Activated T-cell treated with anti-CD3 and anti-CD28 coated beads, Interleukin-2, amount 50 U/mL, for 1 hour (primary cell): Measurements from ENCODE around the gene TOP3A.

Source experiments
- DNase-seq: peaks from one replicate; pipeline ENCODE4 v3.0.0-alpha.2; 2020

TOP3A gene

DNA sequence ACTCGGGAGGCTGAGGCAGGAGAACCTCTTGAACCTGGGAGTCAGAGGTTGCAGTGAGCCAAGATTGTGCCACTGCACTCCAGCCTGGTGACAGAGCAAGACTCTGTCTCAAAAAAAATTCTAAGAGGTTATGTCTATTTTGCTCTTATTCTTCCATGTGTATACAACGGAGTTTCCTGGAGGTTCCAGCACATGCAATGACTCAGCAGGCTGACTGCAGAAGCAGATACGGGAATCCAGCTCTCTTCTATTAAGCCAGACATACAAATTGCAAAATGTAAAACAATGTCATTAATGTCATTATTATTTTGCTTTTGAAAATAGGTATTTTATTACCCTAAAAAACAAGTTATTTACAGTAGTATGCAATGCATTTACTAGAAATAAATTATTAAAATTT lies 35.9 kb downstream of the TOP3A start:
- no peak for DNase-seq

DNA sequence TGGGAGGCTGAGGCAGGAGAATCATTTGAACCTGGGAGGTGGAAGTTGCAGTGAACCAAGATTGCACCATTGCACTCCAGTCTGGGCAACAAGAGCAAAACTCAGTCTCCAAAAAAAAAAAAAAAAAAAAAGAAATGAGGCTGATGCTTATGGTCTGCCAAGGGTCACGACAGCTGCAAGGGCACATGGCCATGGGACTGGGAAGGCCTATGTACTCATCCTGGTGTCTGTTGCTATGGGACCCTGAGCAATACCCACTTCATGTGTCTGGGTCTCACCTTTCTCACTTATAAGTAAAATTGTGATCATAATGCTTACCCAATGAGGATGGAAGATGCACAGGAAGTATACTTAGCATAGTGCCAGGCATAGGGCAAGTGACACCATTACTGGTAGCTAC lies 37.7 kb downstream of the TOP3A start:
- no peak for DNase-seq

DNA sequence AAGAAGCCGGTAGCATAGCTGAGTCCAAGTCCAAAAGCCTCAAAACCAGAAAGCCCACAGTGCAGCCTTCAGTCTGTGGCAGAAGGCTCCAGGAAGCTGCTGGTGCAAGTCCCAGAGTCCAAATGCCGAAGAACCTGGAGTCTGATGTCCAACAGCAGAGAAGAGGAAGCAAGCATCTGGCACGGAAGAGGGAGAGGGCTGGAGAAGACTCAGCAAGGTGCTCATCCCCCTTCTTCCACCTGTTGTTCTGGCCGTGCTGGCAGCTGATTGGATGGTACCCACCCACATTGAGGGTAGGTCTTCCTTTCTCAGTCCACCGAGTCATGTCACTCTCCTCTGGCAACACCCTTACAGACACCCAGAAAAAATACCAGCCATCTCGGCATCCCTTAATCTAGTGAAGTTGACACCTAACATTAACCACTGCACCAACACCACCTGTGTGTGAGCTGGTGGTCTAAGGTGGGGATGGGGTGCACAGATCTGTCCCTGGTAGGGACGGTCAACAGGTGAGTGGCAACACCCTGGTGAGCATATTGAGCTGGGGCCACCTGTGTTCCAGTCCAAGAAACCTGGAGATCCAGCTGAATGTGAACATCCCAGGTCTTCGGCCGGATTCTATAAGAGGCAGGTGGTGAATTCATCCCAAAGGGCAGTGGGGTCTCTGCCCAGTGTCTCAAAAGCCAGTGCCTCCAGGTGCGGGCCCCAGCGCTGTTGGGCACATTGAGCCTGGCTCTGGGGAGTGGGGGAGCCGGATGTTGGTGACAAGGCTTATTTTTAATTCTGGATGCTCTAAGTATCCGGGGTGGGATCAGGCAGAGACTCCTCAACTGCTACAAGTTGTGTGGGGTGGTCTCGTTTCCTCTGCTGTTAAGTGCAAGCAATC lies 44.5 kb downstream of the TOP3A start:
- DNase-seq = no peak

DNA sequence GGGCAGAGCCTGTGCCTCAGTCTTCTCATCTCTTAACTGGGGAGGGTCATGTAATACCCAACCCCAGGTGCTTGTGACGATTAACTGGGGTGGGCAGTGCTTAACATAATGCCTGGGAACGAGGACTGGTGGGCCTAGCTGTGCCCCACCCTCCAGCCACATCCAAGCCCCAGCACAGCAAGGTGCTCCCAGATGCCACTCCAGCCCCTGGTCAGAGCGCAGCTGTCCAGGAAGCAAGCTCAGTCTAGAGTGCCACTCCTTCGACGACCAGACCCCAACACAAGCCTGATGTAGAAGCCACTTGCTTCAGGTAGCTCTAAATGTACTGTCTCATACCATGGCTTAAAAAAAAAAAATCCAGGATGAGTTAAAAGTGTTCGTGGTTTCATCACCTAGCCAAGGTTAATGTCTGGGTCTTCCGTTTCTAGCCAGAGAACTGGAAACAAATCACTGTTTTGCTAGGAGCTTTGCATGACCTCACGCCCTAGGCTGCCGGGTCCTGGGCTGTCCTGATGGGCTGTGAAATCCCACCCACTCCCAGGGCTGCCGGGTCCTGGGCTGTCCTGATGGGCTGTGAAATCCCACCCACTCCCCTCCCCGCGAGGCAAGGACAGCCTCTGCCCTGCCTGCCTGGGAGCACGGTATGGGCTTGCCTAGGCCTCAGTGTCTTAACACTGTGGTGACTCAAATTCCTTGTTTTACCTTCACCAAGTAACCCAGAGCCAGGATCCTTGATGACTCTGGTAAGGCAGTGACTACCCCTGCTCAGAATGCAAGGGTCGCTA lies 46.7 kb downstream of the TOP3A start:
- DNase-seq = no peak

DNA sequence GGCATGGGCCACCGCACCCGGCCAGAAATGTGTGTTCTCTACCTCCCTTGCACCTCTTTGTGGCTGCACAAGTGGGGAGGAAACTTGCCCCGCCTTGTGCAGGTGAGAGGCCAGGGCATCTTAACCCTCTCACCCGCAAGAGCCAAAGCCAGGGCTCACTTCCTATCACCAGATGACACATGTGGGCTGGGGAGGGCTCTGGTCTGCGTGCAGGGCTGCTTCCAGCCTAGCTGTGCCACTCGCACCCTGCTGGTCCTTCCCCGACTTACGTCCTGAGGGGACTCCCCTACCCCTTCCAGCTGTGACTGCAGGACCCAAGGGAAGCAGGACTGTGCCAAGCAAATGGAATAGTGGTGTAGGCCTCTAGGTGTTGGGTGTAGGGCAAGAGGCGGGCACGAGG lies 47.4 kb downstream of the TOP3A start:
- no peak for DNase-seq

DNA sequence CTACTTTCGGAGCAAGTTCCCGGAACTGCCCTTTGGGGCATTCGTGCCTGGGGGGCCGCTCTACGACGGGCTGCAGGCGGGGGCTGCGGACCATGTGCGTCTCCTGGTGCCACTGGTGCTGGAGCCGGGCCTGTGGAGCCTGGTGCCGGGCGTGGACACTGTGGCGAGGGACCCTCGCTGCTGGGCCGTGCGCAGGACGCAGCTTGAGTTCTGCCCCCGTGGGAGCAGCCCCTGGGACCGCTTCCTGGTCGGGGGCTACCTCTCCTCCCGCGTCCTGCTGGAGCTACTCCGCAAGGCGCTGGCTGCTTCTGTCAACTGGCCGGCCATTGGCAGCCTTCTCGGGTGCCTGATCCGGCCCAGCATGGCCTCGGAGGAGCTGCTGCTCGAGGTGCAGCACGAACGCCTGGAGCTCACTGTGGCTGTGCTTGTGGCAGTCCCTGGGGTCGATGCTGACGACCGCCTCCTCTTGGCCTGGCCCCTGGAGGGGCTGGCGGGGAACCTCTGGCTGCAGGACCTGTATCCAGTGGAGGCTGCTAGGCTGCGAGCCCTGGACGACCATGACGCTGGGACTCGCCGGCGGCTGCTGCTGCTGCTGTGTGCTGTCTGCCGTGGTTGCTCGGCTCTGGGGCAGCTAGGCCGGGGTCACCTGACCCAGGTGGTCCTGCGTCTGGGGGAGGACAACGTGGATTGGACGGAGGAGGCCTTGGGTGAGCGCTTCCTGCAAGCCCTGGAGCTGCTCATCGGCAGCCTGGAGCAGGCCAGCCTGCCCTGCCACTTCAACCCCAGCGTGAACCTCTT lies 50.7 kb downstream of the TOP3A start:
- no peak for DNase-seq

DNA sequence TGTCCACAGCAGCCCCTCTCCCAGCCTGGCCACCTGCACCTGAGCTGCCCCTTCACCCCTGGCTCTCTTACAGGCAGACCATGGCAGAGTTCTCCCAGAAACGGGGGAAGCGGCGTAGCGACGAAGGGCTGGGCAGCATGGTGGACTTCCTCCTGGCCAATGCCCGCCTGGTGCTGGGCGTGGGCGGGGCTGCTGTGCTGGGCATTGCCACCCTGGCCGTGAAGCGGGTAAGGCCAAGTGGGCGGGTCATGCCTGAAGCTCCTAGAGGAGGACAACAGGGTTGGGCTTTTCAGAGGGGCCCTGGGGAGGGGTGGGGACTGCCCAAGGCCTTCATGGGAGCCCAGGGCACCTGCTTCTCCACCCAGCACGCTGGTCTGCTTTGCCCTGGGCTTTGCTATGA lies 52.2 kb downstream of the TOP3A start:
- DNase-seq = no peak

DNA sequence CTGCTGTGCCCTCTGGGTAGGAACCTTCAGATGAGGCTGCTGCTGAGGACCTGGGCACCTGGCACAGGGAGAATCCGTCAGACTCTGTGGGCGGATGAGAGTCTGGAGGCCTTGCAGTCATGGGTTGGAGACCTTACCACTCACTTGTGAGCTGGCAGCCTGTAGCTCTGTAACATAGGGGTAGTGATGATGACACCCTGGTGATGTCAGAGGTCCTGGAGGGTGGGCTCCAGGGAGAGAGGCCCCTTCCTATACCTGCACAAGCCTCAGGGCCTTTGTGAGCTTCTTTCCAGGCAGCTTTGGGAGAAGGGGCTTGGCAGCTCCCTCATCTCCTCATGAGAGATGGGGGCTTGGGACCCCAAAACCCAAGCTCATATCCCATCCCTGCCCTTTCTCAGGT lies 52.7 kb downstream of the TOP3A start:
- no peak for DNase-seq

DNA sequence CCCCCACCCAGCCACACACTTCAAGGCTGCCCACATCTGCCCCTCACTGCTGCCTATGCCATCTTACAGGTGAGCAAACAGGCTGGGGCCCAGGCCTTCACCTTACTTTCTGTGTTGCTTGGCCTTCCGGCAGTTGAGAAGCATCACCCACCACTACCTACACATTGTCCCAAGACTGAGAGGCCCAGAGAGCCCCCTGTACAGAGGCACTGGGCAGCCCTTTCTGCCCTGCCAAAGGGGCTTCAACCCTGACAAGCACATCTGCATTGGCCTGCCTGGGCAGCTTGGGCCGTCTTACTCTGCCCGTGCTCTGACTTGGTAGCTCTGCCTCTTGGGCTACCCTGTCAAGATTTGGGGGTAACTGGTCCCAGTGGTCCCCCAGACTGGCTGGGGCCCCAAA lies 53.1 kb downstream of the TOP3A start:
- no peak for DNase-seq

DNA sequence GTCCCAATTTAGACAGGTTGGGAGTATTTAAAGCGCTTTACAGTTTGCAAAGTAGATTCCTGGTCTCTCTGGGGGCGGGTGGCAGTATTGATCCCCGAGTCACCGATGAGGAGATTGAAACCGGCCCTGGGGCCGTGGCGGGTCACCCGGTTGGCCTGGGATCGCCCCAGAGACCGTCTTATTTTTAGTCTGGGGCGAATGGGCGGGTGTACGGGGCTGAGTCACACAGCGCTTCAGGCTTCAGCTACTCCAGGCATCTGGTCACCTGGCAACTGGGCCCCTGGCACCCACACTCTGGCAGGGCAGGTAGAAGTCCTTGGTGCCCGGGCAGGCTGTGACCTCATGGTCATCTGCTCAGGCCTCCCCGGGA lies 53.7 kb downstream of the TOP3A start:
- DNase-seq = no peak

DNA sequence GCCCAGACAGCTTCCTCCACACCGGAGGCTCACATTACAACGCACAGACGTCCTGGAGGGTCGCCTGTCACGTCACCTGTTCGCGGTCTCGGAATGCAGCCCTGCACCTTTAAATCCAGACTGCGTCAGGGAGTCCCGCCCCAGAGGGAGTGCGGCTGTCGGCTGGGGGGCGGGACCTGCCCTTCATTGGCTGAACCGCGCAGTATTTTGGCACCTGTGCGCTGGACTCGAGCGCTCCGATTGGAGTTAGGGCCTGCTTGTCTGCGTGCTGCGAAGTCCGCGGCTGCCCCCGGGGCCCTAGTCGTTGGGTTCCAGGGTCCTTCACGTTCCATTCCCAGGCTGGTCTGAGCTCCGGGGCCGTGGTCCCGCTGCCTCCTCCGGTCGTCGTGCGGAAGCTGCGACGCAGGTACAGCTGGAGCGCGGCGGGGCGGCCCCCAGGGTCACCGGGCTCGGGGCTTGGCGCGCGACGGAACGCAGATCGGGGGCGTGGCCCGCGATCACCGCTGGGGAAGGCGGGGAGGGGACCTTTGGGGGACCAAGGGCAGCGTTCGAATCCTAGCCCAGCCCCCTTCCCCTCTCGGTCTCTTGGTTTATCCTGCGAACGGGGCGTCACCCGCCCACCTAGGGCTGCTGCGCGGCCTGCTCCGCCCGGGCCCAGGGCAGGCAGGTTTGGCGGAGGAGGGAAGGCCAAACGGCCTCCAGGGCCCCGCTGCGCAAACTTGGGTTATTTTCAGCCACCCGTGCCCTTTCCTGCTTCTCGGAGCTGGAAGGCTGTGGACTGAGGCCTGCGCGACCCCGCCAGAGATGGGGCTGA lies 54.3 kb downstream of the TOP3A start, which contains the start of gene MIEF2:
MIEF2 (plus strand) TSS at position 331 of the 814 bp plus-strand sequence. CDS start 2,059 bp downstream, outside the sequence.
- DNase-seq = peak; percentile 89

DNA sequence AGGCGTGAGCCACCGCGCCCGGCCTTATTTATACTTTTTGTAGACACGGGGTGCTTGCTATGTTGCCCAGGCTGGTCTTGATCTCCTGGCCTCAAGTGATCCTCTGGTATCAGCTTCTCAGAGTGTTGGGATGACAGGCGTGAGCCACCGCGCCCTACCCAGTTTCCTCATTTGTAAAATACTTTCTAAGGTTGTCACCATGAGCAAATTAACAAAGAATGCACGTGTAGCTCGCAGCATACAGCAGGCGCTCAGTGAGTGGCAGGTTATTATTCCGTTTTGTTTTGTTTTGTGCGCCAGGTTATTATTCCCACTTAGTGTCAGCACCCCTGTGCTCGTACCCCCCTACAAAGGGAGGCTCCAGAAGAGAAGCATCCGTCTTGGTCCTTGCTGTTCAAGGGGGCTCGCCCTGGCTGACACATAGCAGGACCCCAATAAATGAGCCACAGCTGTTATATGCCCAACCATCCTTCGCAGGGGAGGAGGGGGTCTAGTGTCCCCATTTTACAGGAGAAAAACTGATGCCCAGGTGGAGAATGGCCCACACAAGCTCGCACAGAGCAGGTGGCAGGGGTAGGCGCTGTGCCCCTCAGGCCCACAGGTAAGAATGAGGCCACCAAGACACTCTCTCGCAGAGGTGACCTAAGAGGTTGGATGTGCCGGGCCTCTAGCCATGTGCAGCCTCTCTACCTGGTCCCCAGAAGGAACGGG lies 55.0 kb downstream of the TOP3A start:
- DNase-seq = no peak

DNA sequence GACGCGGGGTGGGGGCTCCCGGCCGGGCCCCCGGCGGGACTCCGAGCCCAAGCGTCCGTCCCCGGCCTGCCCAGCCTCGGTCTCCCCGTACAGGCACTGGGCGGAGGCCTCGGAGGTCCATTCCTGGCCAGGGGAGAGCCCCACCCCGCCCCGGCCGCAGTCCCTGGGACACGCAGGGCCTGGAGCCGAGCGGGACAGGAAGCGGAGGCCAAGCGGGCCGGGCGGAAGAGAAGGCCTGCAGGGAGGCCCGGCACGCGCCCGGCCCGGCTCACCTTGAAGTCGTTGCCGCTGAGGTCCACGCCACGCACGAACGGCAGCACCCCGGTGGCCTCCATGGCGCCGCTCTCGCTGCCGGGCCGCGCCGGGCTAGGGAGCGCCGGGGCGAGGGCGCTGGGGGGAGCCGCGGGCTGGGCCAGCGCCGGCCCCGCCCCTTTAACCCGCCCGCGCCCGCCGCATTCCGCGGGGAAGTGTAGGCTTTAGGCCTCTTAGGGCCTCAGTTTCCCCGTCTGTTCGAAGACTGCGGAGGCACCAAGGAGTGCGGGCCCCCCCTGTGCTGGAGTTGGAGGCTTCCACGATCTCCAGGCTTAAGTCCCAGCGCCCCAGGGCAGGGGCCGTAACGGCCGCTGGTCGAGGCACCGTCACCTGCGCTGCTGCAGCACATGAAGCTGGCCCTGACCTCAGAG lies 56.3 kb downstream of the TOP3A start, which contains the start of gene FLII:
FLII (minus strand) TSS at position 383 of the 683 bp plus-strand sequence; CDS start at position 335, 48 bp downstream.
- DNase-seq = peak; percentile 71

DNA sequence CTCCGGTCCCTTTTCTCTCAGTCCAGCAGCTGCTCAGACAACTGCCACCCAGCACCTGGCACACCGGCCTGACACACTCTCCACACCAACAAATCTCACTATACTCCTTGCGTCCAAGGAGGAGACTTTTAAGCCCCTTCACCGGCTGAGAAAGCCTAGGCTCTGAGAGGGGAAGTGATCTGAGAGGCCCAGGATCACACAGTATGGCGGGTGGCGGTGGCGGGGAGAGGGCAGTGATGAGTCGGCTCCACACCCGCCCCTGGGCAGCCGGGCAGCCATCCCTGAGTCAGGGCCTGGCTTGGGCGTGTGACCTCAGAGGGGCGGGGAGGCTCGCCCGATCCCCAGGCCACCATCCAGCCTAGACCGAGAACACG lies 56.8 kb downstream of the TOP3A start:
- peak; percentile 47 for DNase-seq

DNA sequence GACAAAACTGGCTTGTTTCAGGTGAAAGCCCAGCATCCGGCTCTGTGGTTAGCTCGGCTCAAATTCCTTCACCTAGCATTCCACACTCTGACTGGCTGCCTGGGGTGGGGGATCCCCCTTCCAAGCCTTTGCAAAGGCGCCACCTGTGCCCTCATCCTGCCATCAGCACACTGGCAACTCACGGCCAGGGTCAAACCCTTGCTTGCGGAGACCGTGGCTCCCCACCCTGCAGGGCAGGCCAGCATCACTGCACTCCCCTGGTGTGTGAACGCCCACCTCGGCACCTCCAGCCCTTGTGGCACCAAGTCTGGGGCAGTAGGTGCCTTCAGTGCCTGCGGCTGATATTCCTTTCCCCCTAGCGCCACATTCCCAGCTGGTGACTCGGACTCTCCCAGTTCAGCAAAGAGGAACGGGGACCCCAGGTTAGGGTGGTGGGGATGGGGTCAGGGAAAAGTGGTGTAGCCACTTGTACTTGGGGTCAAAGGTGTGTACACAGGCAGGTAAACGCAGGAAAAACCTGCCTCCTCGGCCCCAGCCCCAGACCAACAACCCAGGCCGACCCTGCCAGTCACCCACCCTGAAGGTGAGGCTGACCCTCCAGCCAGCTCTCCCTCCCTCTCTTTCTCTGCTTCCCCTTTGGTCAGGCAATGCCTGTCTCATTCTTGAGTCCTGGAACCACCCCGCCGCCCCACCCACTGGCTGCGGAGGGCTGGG lies 57.4 kb downstream of the TOP3A start:
- no peak for DNase-seq

DNA sequence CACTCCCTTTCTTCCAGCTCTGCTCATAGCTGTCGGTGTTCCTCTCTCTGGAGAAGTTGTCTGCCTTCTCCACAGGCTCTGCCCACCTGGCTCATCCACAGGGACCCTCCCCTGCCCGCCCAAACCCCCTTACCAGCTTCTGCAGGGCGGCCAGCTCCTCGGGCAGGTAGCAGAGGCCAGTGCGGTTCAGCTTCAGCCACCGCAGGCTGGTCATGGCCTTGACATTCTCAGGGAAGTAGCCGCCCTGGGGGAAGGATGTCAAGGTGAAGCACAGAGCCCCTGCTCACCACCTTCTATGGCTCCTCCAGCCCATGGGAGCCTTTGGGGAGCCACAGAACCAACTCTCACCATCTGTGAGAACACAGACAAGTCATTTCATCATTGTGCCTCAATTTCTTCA lies 58.0 kb downstream of the TOP3A start:
- no peak for DNase-seq

DNA sequence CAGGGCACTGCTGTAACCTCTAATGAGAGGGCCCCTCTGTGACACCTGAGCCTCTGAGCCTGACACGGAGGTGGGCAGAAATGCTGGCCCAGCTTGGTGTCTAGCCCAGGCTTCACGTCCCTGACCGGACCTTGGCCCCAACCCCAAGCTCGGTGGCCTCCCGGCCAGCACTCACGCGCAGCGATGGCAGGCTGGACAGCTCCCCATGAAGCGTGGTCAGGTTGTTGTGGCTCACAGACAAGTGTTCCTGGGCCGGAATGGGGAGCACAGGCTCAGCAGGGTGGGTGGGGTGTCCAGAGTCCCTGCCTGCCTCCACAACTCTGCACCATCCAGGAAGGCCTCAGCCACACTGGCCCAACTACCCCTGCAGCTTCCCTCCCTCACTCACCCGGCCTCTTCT lies 58.4 kb downstream of the TOP3A start:
- DNase-seq = no peak

DNA sequence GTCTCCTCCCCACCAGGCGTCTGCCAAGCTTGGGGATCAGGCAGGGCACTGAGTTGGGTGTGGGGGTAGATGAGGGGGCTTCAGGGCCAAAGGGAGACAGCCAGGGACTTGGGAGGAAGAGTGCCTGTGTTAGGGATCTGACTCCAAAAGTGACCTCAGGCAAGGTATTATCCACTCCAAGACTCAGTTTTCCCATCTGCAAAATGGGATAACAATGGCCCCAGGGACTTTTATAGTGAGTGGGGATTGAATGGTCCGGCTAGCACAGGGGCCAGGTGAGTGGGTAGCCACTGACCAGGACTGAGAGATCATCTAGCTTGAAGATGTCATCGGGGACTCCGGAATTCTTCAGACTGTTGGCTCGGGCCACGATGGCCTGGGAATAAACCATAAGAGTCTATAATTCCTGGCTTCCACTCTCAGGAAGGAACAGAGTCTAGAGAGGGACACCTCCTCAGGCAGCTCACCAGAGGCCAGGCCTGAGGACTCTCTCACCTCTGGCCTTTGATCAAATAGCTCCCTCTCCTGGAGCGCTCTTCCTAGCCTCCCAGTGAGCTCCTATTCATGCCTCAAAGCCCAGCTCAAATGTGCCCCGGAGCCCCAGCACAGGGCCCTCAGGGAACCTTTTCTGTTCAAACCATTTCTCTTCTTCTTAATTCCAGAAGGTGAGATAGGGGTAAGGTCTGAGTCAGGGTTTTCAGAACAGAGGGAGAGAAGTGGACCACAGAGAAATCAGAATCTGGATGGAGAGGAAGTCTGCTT lies 59.7 kb downstream of the TOP3A start:
- no peak for DNase-seq
